GM19239 (cell line): ENCODE measurements around the gene CDKN2D.
A peak's percentile ranks its signal among the peaks of the same experiment; 100 is the strongest.
"Not testable (repeated sequence)": the region's sequence is repeated elsewhere in the genome, so short reads cannot be mapped to it uniquely, and the experiment has no call there.

Experiments
- DNase-seq: peaks from one replicate; pipeline ENCODE4 v3.0.0; 2011; ENCODE audit warnings: low spot score; ENCODE audit not compliant: insufficient read length
- FAIRE-seq: peaks from 2 replicates; lab custom pipeline; 2011; peaks lifted over from hg19 to GRCh38; lab: Jason Lieb, UNC

Gene CDKN2D

DNA sequence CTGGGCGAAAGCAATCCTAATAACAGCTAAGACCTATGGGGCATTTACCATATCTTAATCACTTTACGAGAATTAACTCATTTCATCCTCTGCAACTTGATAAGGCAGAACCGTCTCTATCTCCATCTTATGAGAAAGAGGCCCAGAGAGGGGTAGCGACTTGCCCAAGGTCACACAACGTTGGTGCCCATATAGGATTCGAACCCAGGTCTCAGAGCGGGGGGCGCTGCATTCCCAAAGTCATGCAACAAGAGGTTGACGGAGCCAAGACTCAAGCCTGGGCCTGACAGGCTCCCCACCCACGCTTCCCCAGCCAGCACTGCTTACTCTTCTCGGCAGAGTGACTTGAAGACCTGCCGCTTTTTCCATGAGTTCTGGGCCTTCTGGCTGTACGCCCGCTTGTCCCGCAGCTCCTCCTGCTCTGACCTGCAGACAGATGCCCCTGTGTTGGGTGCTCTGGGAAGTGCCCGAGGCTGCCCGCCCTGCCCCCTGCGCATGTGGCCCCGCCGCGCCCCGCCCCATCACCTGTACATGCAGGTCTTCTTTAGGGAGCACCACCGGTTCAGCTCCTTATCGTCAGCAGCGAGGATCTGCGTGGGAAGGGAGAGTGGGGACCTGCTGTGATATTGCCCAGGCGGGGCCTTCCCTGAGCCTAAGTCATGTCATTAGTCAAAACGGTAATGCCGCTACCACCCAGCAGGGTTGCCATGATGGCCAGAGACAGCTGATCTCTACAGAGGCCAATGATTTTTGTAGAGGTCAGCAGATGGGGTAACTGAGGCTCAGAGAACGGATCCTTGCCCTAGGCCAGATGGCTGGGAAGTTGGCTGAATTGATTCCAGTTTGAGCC lies 13.8 kb downstream of the CDKN2D start:
- DNase-seq (no peak), FAIRE-seq (no peak)

DNA sequence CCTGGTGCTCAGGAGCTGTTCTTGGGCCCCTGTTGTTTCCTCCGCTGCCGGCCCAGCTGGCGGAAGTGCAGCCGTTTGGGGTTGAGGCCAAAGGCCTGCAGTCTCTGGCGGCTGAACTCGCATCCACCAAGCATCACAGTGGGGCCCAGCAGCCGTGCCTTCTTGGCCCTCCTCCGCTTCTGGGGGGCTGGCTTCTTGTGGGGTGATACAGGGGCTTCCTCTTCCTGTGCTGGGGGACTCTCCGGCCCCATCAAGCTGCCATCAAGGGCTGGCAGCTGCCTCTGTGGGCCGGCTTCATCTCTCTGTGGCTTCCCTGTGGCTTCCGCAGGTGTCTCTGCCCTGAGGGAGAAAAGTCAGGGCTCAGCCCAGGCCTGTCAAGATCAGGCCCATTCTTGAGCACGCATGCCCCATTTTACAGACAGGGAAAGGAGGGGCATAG lies 14.8 kb downstream of the CDKN2D start:
- peak; percentile 85 for DNase-seq
- FAIRE-seq: peak; percentile 90

DNA sequence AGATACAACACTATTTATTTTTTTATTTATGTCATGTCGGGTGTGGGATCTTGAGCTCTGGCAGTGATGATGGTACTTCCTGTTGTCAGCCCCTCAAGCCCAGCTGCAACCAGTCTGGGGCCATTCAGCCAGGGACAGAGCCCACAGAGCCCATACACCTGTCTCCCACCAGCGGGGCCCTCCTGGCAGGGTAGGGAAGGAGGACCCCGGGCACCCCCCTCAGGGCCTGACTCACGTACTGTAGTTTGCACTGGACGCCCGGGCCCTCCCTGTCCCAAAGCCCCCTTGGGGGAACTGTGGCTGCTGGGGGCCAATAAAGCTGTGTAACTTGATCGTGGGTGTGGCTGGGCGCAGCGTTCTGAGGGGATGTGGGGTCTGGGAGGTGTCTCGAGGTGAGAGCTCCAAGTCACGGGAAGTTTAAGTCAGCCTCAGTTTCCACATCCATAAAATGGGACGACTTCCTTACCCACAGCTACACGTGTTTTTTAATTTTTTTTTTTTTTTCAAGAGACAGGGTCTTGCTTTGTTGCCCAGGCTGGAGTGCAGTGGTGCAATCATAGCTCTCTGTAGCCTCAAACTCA lies 15.6 kb downstream of the CDKN2D start:
- FAIRE-seq: no peak
- no peak for DNase-seq

DNA sequence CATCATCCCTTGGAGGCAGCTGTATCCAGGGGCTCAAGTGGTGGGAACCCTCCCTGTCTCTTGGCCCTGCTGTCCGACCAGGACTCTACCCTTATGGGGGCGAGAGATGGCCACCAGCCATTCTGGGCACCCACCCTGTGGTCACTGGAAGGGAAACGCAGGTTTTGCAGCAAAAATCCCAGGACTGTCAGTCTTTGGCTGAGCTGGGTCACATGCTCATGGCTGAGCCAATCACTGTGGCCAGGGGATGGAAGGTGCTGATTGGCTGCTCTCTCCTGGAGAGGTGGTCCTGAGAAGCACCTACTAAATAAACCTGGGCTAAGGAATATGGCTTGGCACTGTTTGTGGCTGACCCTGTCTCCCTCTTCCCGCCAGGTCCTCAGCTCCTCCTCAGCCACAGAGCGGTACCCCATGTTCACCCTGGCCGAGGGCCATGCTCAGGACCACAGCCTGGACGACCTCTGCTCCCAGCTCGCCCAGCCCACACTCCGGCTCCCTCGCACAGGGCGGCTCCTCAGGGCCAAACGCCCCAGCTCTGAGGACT lies 16.2 kb downstream of the CDKN2D start:
- FAIRE-seq: no peak
- no peak for DNase-seq

DNA sequence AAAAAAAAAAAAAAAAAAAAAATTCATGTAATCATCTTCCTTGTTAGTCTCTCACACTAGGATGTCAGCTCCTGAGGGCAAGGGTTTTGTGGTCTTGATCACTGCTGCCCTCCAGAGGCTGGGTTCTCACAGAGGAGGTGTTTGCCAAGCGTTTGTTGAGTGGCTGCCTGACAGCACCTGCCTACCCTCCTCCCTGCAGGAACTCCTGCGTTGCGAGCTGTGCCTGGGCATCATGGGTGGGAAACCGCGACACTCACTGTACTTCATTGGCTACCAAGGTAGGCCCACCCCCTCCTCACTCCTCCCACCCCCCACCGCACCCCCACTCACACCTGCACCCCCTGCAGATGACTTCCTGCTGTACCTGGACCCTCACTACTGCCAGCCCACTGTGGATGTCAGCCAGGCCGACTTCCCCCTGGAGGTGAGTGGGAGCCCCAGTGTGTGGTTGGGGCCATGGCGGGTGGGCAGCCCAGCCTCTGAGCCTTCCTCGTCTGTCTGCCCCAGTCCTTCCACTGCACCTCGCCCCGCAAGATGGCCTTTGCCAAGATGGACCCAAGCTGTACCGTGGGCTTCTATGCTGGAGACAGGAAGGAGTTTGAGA lies 17.0 kb downstream of the CDKN2D start:
- FAIRE-seq: no peak
- no peak for DNase-seq

DNA sequence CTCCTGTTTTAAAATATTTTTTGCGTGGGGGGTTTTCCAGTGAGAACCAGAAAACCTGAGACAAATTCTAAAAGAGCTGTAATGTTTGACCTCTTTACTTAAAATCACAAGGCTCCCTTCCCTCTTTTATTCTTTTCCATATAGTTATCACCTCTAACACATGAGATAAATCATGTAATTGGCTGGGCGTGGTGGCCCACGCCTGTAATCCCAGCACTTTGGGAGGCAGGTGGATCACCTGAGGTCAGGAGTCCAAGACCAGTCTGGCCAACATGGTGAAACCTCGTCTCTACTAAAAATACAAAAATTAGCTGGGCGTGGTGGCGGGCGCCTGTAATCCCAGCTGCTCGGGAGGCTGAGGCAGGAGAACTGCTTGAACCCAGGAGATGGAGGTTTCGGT lies 17.8 kb downstream of the CDKN2D start:
- FAIRE-seq, DNase-seq: not testable (repeated sequence)

DNA sequence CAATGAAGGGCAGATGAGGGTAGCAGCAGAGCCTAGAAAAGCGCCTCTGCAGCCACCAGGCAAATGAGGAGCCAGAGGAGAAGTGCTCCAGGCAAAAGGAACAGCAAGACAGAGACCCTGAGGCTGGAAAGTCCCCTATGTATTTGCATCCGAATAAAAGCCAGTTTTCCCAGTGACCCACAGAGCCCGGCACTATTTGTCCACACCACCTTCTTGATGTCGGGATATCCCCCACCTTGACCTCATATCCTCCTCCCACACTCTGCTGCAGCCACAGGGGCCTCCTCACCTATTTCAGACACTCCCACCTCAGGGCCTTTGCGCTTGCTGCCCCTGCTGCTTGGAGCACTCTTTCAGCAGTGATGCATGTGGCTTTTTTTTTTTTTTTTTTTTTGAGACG lies 18.4 kb downstream of the CDKN2D start:
- FAIRE-seq: no peak
- no peak for DNase-seq

DNA sequence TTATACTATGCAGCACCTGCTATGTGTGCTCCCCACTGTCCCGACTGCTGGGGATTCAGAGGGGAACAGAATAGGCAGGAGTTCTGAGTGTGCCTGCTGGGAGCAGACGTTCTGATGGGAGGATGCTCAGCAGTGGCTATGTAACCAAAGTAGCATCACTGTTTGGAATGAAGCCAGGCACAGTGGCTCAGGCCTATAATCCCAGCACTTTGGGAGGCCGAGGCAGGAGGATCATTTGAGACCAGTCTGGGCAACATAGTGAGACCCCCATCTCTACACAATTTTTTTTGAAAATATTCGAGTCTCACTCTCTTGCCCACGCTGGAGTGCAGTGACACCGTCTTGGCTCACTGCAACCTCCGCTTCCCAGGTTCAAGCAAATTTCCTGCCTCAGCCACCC lies 19.0 kb downstream of the CDKN2D start:
- DNase-seq (no peak), FAIRE-seq (no peak)

DNA sequence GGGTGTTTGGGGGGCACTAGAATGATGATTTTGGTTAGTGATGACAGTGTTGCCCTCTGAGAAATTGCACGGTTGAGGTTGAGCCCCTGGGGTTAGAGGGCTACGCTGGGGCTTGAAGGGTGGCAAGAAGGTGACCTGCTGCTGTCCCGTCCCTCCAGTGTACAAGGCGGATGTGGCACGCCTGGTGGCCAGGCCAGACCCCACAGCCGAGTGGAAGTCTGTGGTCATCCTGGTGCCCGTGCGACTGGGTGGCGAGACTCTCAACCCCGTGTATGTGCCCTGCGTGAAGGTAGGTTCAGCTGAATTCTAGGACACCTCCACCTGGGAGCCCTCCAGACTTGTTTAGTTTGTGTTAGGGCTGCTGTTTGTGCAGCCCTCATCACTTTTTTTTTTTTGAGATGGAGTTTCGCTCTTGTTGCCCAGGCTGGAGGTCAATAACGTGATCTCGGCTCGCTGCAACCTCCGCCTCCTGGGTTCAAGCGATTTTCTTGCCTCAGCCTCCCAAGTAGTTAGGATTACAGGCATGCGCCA lies 20.0 kb downstream of the CDKN2D start:
- no peak for FAIRE-seq
- DNase-seq: no peak

DNA sequence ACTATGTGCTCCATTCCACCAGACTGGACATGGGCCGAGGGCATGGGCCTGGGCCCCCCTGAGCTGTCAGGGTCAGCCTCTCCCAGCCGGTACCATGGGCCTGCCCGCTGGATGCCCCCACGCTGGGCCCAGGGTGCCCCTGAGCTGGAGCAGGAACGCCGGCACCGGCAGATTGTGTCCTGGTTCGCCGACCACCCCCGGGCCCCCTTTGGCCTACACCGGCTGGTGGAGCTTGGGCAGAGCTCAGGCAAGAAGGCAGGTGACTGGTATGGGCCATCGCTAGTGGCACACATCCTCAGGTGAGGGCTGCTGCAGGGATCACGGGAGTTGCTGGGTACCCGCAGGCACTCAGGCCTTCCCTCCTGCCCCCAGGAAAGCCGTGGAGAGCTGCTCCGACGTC lies 22.0 kb downstream of the CDKN2D start:
- no peak for FAIRE-seq
- no peak for DNase-seq

DNA sequence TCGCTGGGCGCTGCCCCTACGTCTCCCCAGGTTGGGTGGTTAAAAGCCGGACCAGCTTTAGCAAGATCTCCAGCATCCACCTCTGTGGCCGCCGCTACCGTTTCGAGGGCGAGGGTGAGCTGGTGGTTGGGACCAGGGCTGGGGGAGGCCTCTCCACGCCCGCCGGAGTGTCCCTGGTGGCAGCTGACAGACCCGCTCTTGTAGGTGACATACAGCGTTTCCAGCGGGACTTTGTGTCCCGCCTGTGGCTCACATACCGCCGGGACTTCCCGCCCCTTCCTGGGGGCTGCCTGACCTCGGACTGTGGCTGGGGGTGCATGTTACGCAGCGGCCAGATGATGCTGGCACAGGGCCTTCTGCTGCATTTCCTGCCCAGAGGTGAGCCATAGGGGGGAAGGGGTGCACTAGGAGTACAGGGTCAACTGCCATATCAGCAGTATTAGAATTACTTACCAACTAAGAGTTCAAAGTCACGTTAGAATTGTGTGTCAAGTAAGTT lies 24.0 kb downstream of the CDKN2D start:
- no peak for FAIRE-seq
- no peak for DNase-seq

DNA sequence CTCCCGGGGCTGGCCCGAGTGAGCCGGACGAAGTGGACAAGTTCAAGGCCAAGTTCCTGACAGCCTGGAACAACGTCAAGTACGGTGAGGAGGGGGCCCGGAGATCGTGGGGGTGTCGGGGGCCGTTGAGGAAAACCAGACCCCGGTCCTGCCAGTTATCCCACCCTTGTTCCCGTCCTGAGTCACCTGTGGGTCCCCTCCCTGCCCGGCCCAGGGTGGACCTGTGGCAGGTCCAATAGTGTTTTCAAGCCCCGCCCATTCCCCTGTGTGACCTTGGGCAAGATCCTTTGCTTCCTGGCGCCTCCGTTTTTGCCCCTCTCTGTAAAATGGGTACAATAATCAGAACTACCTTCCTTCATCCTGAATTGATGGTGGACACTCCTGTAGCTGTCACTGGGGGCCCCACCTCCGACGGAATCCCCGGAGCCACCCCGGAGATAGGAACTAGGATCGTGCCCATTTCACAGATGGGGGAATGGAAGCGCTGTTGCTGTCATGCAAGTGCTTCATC lies 24.5 kb downstream of the CDKN2D start:
- DNase-seq (no peak), FAIRE-seq (peak; percentile 39)

DNA sequence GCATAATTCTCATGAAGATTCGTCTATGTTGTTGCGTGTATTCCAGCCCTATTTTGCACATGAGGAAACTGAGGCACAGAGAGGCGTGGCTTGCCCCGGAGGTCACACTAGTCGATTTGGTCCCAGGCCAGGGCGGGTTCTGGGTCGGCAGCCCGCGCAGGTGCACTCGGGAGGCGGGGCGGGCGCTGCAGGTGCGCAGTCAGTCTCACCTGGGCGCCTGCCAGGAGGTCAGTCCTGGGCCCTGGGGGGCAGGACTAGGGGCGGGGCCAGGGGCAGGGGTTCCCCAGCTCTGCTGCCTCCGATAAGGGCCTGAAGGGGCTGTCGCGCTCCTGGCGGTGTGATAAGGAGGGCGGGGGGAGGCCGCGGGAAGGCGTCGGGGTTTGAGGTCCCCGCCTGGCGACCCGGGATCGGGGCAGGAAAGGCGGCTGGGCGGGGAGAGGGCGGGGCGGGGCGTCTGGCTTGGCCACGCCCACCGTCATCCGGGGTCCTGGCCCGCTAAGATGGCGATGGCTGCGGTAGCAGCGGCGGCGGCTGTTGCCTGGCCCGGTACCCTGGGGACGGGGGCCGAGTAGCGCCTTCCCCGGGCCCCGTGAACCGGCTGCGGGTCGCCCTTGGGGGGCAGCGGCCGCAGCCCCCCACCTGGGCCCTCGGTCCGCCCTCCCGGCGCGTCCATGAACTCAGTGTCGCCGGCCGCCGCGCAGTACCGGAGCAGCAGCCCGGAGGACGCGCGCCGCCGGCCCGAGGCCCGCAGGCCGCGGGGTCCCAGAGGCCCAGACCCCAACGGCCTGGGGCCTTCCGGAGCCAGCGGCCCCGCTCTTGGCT lies 25.1 kb downstream of the CDKN2D start, which contains the start of gene ATG4D:
TSS of gene ATG4D (plus strand) at position 485 of the 822 bp plus-strand sequence. CDS start at position 672, 187 bp downstream.
- FAIRE-seq (peak; percentile 62), DNase-seq (peak; percentile 96)

DNA sequence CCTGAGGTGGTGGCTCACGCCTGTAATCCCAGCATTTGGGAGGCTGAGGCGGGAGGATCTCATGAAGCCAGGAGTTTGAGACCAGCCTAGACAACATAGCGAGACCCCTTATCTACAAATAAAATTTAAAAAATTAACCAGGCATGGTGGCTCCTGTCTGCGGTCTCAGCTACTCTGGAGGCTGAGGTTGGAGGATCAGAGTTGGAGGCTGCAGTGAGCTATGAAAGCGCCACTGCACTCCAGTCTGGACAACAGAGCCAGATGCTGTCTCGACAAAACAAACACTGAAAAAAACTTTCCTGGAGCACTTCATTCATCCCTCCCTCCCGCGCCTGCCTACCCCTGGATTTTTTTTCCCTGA lies 25.7 kb downstream of the CDKN2D start:
- DNase-seq (no peak), FAIRE-seq (no peak)

DNA sequence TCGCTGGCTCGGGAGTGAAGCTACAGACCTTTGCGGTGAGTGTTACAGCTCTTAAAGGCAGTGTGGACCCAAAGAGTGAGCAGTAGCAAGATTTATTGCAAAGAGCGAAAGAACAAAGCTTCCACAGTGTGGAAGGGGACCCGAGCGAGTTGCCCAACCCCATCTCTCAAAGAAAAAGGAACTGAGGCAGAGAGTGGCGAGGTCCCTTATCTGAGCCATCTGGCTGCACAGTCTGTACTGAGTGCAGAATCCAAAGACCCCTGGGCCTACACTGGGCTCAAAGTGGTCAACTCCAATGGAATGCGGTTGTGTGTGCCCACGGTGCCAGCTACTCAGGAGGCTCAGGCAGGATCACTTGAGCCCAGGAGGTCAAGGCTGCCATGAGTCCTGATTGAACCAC lies 29.8 kb downstream of the CDKN2D start:
- DNase-seq, FAIRE-seq: not testable (repeated sequence)

DNA sequence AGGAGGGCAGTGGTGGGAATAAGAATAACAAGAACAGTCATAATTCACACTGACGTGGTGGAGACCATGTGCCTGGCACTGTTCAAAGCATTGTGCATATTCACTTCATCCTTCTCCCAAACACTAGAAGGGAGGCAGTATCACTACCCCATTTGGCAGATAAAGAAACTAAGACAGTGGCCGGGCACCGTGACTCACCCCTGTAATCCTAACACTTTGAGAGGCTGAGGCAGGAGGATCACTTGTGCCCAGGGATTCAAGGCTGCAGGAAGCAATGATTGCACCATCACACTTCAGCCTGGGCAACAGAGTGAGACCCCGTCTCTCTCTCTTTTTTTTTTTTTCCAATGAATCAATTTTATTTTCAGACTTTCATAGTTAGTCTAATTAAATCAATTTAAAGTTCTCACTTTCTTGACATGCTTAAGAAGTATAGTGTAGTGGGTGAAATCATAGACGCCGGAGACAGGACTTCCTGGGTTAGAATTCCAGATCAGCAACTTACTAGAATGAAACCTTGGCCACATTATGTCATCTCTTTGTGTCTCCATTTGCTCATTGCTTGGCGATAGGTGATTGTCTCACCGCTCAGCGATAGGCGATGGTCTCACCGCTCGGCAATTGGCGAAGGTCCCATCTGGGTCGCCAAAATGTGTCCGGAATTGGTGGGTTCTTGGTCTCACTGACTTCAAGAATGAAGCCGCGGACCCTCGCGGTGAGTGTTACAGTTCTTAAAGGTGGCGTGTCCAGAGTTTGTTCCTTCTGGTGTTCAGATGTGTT lies 30.4 kb downstream of the CDKN2D start:
- no peak for FAIRE-seq
- no peak for DNase-seq

DNA sequence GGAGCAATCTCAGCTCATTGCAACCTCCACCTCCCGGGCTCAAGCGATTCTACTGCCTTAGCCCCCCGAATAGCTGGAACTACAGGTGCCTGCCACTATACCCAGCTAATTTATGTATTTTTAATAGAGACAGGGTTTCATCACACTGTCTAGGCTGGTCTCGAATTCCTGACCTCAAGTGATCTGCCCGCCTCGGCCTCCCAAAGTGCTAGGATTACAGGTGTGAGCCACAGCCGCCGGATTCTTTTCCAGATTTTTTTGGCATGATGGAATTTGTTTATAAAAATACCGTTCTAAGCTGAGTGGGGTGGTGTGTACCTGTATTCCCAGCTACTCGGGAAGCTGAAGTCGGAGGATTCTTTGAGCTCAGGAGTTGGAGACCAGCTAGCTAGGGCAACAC lies 31.1 kb downstream of the CDKN2D start:
- FAIRE-seq: no peak
- no peak for DNase-seq

DNA sequence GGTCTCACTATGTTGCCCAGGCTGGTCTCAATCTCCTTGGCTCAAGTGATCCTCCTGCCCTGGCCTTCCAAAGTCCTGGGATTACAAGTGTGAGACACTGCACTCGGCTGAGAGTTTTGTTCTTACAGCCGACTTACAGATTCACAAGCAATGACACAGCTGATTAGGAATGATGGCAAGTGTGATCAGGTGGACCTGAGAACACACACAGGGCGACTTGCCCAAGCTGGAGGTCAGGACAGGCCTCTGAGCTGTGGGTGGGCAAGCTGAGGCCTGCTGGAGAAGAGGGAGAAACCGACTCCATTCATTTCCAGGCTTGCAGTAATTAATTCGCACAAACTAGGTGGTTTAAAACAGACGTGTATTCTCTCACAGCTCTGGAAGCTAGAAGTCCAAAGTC lies 33.2 kb downstream of the CDKN2D start:
- DNase-seq: no peak
- FAIRE-seq: no peak
